HG03159 (cell line): Measurements from ENCODE around the gene DAAM1.
A peak's percentile ranks its signal among the peaks of the same experiment; 100 is the strongest.

Experiments used
- ATAC-seq: cut with Tn5 transposase; IDR thresholded peaks from one replicate; pipeline ENCODE4 v1.9.1; 2021; ENCODE audit warnings: mild to moderate bottlenecking, moderate library complexity; ENCODE audit not compliant: unreplicated experiment

The DAAM1 gene

DNA sequence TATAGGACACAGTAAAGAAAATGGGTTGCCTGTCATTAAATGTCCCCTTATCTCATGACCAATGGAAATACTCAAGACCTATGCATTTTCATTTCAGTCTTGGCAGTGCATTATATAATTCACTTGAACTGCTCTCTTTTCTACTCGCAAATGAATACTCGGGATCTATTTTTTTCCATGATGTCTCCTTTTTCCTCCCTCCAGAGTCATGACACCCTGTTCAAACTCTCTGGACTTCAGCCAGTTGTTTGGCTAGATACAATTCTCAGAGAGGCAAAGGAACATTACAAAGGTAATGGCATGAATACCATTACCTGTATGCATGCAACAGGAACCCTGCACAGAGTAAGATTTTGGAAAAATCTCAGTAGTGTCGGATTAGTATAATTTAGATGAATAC, 145.8 kb downstream of the DAAM1 start:
- no peak for ATAC-seq

- ATAC-seq, result no peak
Measured at GRCh38 chr14:59336098-59336497, 147.6 kb downstream of the DAAM1 start.

GRCh38 chr14:59336706-59337105, 148.2 kb downstream of the DAAM1 start:
- ATAC-seq, result no peak

DNA sequence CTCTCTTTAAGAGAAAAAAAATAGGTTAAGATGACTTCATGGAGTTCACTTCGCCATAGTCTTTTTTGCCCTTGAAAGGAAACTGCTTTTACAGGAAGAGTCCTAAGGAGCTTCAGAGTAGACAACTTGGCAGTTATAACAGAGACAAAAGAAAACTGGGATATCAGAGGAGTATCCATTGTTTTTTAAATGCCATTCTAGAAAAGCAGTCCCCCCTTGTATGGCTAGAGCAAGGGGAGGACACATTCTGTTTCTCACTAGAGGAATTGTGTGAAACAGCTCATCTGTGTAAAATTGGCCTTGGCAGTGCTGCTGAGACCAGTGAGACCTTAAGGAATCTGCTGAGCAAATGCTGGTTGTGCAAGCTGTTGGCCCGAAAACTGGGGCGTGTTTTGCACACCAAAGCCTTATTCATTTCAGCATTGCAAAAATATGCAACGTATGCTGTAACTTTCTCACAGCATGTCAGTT, 148.7 kb downstream of the DAAM1 start:
- no peak for ATAC-seq

DNA sequence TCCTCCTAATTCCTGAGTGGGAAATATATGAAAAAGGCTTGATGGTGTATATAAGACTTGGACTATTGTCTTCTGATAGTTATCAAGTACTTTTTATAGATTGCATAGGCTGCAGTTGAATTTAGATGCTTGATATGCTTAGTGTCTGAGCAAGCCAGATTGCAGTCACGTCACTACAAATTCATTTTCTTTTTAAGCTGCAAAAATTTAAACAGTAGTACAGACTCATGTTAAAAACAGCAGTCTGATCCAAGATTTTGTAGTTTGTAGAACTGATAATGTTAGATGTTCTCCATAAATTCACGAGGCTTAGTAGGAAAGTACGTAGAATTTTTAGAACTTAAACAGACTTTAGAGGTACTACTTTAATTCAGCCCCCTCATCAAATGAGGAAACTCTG, 150.3 kb downstream of the DAAM1 start:
- ATAC-seq, result no peak

- ATAC-seq, result no peak
Measured at GRCh38 chr14:59339524-59340330, 151.3 kb downstream of the DAAM1 start.

DNA sequence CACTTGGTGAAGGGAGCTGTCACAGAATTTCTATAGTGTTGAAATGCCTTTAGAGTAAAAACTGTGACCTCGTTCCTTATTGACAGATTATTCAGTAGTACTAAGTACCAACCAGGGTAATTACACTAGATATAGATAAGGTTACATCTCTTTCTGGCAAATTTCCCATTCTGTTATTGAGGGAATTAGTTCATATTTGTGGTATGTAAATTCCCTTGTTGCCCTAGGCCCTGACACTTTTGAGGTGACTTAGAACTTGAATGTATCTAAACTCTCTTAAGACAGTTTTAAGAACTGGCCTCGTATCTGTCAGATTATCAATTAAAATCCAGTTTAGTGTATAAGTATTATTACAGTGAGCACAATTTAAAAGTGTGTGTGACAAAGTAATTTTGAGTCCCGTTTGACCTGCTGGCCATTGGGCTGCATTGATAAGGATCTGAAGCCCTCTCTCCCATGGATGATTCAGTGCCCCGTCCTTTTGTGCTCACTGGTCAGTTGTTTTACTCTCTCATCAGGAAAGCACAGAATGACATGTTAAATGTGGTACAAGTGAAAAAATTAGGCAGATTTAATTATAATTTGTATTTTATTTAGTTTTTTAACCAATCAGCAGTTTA, 153.5 kb downstream of the DAAM1 start:
- ATAC-seq, result no peak

GRCh38 chr14:59342516-59343484, 154.3 kb downstream of the DAAM1 start:
- ATAC-seq, result no peak

GRCh38 chr14:59343585-59343984, 155.1 kb downstream of the DAAM1 start:
- no peak for ATAC-seq

DNA sequence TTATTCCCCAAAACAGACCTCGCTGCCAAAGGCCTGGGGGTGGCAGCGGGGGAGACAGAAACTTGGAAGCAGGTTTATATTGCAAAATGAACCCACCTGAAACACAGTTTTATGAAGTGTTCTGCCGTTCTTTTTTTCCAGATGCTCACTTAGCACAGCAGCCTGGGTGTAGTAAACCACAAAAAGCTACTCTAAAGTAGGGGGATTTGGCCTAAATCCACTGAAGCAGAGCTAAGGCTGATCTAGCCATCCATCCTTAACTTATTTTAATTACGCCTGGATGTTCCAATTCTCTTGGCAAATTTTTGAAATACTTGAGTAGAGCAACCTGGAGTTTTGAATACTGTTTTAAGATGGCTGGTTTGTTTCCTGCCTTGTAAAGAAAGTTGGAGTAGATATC, 155.5 kb downstream of the DAAM1 start:
- no peak for ATAC-seq

DNA sequence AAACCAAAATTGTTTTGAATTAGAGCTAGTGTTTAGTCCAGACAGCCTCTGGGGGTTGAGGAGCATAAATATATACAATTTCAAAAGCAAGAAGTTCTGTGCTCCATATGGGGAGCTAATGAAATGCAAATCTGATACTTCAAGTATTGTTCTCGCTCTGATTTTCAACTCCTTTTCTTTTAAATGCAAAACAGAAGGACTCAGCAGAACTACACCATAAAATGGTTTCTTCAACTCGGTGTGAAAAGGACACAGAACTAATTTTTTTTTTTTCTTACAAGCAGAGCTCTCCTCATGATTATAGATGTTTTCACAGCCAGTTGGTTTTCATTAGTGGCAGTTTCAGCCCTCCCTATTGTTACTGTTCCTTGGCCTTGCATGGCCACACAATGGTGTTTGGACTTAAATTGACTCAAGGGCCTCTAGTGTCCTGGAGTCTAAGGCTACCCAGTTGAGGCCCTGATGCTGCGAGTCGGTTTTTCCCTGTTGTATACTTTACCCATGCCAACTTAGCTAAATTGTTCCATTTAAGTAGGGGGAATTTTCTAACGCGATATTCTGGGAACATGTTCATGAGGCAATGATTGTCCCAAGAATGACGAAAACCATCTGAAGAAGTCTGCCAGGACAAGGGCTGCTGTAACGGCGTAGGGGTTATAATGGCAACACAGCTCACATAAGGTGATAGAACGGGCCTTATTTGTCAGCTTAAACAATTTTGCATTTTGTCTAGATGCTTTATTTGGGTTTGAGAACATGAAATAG, 156.4 kb downstream of the DAAM1 start:
- ATAC-seq, result no peak

- ATAC-seq, result no peak
Measured at GRCh38 chr14:59346329-59346728, 157.9 kb downstream of the DAAM1 start.

GRCh38 chr14:59346796-59347510, 158.5 kb downstream of the DAAM1 start:
- ATAC-seq, result no peak

- ATAC-seq, result no peak
Measured at GRCh38 chr14:59347511-59347900, 159.0 kb downstream of the DAAM1 start.

DNA sequence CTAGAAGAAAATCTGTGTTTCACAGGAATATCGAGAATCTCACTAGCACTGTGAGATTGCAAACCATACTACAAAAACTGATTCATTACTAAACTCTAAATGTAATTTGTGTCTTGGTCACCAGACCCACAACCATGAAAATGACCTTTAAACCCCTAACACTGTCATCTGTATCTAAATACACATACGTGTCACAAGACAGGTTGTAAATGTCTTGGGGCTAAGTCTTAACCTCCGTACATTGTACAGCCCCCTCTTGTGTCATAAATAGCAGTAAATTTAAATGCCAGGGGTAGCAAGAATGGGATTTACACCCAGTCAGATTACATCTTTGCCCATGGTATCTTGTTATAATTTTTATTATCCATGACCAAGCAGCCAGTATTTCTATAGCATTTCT, 159.4 kb downstream of the DAAM1 start:
- ATAC-seq, result no peak

DNA sequence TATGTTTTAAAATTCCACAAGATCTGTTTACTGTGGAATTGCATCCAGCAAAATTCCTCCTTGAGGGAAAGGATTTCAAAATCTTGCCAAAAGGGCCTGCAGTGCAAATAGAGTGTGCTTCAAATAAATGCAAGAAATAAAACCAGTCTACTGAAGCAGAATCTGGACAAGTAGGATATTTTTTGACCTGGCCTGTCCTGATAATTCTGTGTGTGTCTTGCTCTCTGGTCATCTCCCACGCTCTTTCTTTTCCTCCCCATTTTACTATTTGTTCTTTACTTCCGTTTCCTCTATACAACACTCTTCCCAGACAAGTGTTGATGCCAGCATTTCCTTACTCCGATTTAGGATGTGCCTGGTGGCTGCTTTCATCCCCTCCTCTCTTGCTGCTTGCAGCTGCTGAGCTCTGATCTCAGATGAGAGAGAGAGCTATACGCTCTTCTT, 160.8 kb downstream of the DAAM1 start:
- ATAC-seq, result no peak

DNA sequence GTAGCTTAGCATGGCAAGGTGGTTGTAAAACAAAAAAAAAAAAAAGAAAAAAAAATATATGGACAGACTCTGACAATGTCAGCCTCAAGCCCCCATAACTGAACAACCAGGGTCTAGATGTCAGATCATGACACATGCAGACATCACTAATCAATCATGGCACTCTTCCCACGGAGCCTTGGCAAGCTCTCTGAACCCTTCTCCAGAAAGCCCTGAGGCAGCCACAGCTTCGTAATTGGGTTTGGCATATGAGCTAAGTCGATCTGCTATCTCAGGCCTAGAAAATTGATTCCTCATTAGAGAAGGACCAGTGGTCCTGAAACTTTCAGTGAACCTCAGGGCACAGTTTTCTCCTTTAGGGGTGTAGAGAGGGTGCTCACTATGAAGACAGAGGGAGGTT, 164.5 kb downstream of the DAAM1 start:
- ATAC-seq, result no peak

DNA sequence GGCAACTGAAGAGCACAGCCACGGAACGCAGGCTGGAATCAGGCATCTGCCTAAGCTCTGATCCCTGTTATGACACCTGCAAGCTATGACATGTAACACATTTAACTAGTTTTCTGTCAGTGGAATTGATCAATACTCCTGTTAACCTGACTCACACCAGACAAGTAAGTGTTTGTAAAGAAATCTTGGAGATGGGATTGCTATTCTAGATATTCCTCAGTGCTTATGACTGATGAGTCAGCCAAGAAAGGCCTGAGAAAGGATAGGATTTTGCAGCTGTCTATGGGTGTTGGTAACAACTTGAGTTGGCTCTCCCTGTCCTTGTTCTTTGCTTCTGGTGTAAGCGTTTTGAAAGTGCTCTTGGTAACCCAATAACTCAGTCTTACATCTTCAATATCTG, 166.2 kb downstream of the DAAM1 start:
- ATAC-seq, result no peak

- no peak for ATAC-seq
Measured at GRCh38 chr14:59355091-59355490, 166.6 kb downstream of the DAAM1 start.

GRCh38 chr14:59356312-59356711, 167.8 kb downstream of the DAAM1 start:
- ATAC-seq, result peak; percentile 50
